Measurements from ENCODE around the gene DYRK1A. TPM values are rescaled to one million over a fixed set of nuclear protein-coding genes. Genes with fewer than 3 reads are reported as not detected.

DYRK1A gene
- total RNA-seq, 2 experiments from 2014 or later, result 51.1 to 76.9 TPM

DNA sequence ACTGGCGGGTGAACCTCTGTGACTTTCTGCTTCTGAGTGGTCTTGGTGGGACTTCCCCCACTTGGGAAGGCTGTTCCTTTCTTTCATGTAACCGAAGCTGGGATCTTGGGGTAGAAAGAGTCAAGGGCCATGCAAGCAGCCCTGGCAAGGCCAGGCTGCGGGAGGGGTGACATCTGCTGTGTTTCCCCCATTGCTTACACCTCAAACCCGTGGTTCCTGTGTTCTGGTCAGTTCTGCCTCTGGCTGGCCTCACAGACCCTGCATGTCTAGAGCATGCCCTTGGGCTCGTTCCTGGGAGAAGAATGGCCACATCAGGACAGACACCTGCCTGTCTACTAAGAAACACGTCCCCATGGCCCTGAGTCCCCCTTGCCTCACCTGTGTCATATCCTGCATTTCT, 207.7 kb downstream of the DYRK1A start:
- Mint-ChIP-seq H3K4me3 (no peak overlapping the region), H3K27me3 (peaks cover 1% of the 10 kb centered on the region), H3K9me3 (ENCODE audit: low read depth) (peaks cover 8% of the 10 kb centered on the region), H3K27ac (no peak overlapping the region), H3K4me1 (no peaks in the 10 kb centered on the region), H3K36me3 (ENCODE audit: low read depth) (peaks cover 3% of the 10 kb centered on the region)
- ATAC-seq (no peak), DNase-seq (no peak)
- intact Hi-C loops (cut with DNase I, micrococcal nuclease), result no loop called here
- ChIA-PET CTCF (interaction anchor here (1.3 kb wide), 1 partner anchor 10 kb away, joined by 4 read pairs; no protein-coding TSS in a partner anchor), POLR2A (no interaction called here)

DNA sequence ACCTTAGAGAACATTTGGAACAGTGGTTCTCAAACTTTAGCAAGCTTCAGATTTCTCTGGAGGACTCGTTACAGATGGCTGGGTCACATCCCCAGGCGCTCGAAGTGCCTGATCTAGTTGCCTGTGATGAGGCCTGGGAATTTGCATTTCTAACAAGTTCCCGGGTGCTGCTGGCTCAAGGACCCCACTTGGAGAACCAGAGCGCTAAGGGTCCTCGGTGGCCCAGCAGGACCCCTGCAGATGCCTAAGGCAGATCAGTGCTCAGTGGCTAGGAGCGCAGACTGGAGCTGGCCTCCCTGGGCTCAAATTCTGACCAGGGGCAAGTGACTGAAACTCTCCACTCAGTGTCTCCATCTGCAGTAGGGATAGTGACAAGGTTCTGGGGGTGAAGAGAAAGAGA, 208.2 kb downstream of the DYRK1A start:
- no peak for ATAC-seq
- H3K9me3 Mint-ChIP-seq (ENCODE audit: low read depth), result peaks cover 12% of the 10 kb centered on the region
- H3K36me3 Mint-ChIP-seq (ENCODE audit: low read depth), result peaks cover 5% of the 10 kb centered on the region
- POLR2A ChIA-PET, result no interaction called here
- H3K27me3 Mint-ChIP-seq, result peaks cover 3% of the 10 kb centered on the region
- DNase-seq, result no peak
- CTCF ChIA-PET, result interaction anchor here (0.6 kb wide), 1 partner anchor 15 kb away, joined by 3 read pairs; no protein-coding TSS in a partner anchor
- intact Hi-C loops (cut with DNase I, micrococcal nuclease), result no loop called here
- H3K4me1 Mint-ChIP-seq, result no peaks in the 10 kb centered on the region
- H3K27ac Mint-ChIP-seq, result no peak overlapping the region
- H3K4me3 Mint-ChIP-seq, result no peak overlapping the region

DNA sequence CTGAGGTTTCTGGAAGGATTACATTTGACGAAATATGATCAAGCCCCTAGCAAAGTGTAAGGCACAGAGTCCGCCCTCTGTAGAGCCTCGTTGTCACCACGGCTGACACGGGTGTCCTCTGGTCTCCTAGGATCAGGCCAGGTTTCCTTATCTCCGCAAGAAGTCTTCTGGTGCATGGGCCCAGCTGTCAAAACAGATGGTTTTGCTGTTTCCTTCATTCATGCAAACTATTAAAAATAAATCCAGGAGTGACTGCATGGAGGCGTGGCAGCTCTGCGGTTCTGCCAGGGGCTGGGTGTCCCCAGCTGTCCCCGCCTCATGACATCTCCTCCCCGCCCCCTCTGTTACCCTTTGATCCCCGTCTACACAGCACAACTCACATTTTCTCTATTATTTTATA, 209.0 kb downstream of the DYRK1A start:
- intact Hi-C loops (cut with DNase I, micrococcal nuclease), result no loop called here
- H3K9me3 Mint-ChIP-seq (ENCODE audit: low read depth), result peaks cover 12% of the 10 kb centered on the region
- no peak overlapping the region for H3K4me3 Mint-ChIP-seq
- peaks cover 5% of the 10 kb centered on the region for H3K36me3 Mint-ChIP-seq (ENCODE audit: low read depth)
- no peak for DNase-seq
- no peaks in the 10 kb centered on the region for H3K4me1 Mint-ChIP-seq
- no peak for ATAC-seq
- POLR2A ChIA-PET, result no interaction called here
- H3K27ac Mint-ChIP-seq, result no peak overlapping the region
- CTCF ChIA-PET, result no interaction called here
- H3K27me3 Mint-ChIP-seq, result peaks cover 4% of the 10 kb centered on the region

Other genes with a start within 250 kb of the DYRK1A start
- 10 to 100 TPM; 54.8 to 61.7 TPM for gene VPS26C, start 99.4 kb upstream of the DYRK1A start, total RNA-seq

All from activated CD4-positive, alpha-beta T cell treated with anti-CD3 and anti-CD28 coated beads for 36 hours (primary cell).